T47D (cell line): ENCODE results near the gene GRIK4.
"Not testable (repeated sequence)": the region's sequence is repeated elsewhere in the genome, so short reads cannot be mapped to it uniquely, and the experiment has no call there.

Experiments
- DNase-seq, 2 experiments: peaks; one replicate each; pipeline versions ENCODE4 v3.0.0 to v3.0.0-alpha.2; 2011 to 2012; ENCODE audit warnings: low read depth in 1 of 2, low spot score in 1 of 2
- JUND ChIP-seq: IDR thresholded peaks from 2 replicates; pipeline ENCODE4 v1.6.1; 2012; ENCODE audit warnings: low read depth
- in situ Hi-C: cut with HindIII; loops from 2 replicates; pipeline ENCODE4 v1.10.0; 2016; ENCODE audit warnings: low sequenced_read_pairs, low pct_unique_long_range_greater_than_20kb

The GRIK4 gene

GRCh38 chr11:120750647-120751549 is 239.3 kb downstream of the GRIK4 start:
- no peak for DNase-seq
- TF ChIP-seq JUND, result no peak
- in situ Hi-C loops, result no loop called here

- DNase-seq, result no peak
- in situ Hi-C loops, result no loop called here
- no peak for TF ChIP-seq JUND
Measured at GRCh38 chr11:120751550-120751949, 240.0 kb downstream of the GRIK4 start.

GRCh38 chr11:120752668-120753067 is 241.1 kb downstream of the GRIK4 start:
- DNase-seq, result no peak
- in situ Hi-C loops, result no loop called here
- TF ChIP-seq JUND, result no peak

GRCh38 chr11:120756931-120757330 is 245.4 kb downstream of the GRIK4 start:
- in situ Hi-C loops, result no loop called here
- peak in 1 of 2 experiments; percentile 62 for DNase-seq
- TF ChIP-seq JUND, result no peak

GRCh38 chr11:120759046-120759445 is 247.5 kb downstream of the GRIK4 start:
- DNase-seq, result no peak
- TF ChIP-seq JUND, result no peak
- in situ Hi-C loops, result no loop called here

GRCh38 chr11:120765710-120766109 is 254.2 kb downstream of the GRIK4 start:
- DNase-seq, in situ Hi-C loops: not testable (repeated sequence)

GRCh38 chr11:120766318-120766717 is 254.8 kb downstream of the GRIK4 start:
- in situ Hi-C loops, result no loop called here
- no peak for DNase-seq
- no peak for TF ChIP-seq JUND

- DNase-seq, result no peak
- TF ChIP-seq JUND, result no peak
- in situ Hi-C loops, result no loop called here
Measured at GRCh38 chr11:120768949-120769348, 257.4 kb downstream of the GRIK4 start.

- DNase-seq, result no peak
- TF ChIP-seq JUND, result no peak
- in situ Hi-C loops, result no loop called here
Measured at GRCh38 chr11:120769906-120770305, 258.4 kb downstream of the GRIK4 start.

DNA sequence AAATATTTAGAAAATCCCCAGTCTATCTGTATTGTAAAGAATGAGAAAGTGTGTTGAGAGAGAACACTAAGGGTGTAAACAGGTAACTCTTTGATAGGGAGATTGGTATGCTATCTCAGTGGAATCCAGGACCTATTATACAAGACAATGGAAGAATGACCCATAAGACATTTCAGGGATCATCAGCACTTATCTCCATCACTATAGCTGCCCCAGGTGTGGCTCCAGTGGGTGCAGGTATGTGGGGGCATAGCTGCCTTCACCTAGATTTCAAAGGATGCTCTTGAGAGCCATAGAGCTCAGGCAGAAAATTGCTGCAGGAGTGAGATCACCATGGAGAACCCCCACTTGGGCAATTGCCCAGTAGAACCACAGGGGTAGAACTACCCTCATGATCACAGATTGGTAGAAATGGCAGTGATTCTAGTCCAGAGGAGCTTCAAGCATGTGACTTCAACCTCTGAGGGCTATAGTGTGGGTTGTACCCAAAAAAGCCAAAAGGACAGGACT is 260.1 kb downstream of the GRIK4 start:
- TF ChIP-seq JUND, result no peak
- no peak for DNase-seq
- in situ Hi-C loops, result no loop called here

- no peak for DNase-seq
- in situ Hi-C loops, result no loop called here
- TF ChIP-seq JUND, result no peak
Measured at GRCh38 chr11:120773501-120774031, 262.0 kb downstream of the GRIK4 start.

- TF ChIP-seq JUND, result no peak
- in situ Hi-C loops, result no loop called here
Measured at GRCh38 chr11:120774591-120775386, 263.2 kb downstream of the GRIK4 start.

More at GRCh38 chr11:120774591-120775386, 263.2 kb downstream of the GRIK4 start:
- DNase-seq, result no peak
